ENCODE results near the gene TNFAIP8. TPM values are rescaled to one million over a fixed set of nuclear protein-coding genes. Genes with fewer than 3 reads are reported as not detected.

TNFAIP8 gene
- total and polyA plus RNA-seq, 9 donors, result 1.4 to 14.6 (median 5.0) TPM

DNA sequence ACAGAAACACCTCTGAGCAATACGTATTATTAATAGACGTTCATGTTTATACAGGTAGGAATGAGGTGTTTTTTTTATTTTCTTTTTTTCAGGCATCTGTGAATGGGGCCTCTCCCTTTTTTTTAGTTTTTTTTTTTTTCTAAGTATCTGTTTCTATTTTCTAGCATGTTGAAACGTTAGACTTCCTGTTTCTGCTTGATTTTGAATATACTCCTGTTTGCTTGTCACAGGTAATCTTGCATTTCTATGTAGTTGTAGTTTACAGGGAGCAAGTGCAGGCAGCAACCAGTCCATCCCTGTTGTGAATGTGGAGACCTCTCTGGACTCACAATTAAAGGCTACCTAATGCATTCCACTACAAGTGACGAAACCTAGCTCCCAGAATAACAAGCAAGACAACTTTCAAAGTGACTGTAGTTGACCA lies 22.8 kb upstream of the TNFAIP8 start:
- no peaks in the 10 kb centered on the region for H3K27me3 ChIP-seq
- no peaks in the 10 kb centered on the region for H3K36me3 ChIP-seq
- WGBS, 3 donors, result 80 to 82% (median 81%) methylated on average over 4 of the region's 4 CpGs
- no peak overlapping the region for H3K4me3 ChIP-seq
- TF ChIP-seq EP300 (IDR thresholded peaks at IDR 0.05), result no peak
- TF ChIP-seq, protein P1, sequence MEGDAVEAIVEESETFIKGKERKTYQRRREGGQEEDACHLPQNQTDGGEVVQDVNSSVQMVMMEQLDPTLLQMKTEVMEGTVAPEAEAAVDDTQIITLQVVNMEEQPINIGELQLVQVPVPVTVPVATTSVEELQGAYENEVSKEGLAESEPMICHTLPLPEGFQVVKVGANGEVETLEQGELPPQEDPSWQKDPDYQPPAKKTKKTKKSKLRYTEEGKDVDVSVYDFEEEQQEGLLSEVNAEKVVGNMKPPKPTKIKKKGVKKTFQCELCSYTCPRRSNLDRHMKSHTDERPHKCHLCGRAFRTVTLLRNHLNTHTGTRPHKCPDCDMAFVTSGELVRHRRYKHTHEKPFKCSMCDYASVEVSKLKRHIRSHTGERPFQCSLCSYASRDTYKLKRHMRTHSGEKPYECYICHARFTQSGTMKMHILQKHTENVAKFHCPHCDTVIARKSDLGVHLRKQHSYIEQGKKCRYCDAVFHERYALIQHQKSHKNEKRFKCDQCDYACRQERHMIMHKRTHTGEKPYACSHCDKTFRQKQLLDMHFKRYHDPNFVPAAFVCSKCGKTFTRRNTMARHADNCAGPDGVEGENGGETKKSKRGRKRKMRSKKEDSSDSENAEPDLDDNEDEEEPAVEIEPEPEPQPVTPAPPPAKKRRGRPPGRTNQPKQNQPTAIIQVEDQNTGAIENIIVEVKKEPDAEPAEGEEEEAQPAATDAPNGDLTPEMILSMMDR (IDR thresholded peaks at IDR 0.05), result no peak
- H3K27ac ChIP-seq, result no peak overlapping the region
- H3K9me3 ChIP-seq, result no peaks in the 10 kb centered on the region
- DNase-seq, result no peak
- intact Hi-C loops (cut with DNase I), result no loop called here
- H3K4me1 ChIP-seq (ENCODE audit: insufficient read depth), result peaks cover 3% of the 10 kb centered on the region

DNA sequence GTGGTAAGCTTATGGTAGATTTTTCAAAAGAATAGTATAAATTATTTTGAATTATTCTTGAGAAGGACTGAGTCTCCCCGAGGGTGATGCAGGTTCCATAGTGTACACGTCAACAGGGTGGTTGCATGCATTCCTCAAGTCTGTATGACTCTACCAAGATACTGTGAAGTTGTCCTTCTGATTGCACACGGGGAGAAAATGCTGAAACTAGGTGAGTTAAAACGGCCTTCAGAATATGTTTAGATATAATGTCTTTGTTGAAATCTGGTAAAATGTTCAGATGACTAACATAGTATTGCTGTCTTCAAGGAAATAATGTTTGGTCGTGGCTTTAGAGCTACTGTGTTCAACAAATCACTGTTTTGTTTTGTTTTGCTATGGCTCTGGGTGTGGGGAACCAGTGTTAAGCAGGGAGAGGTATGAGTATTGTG lies 22.4 kb upstream of the TNFAIP8 start:
- no peaks in the 10 kb centered on the region for H3K27me3 ChIP-seq
- no peak overlapping the region for H3K27ac ChIP-seq
- DNase-seq, result no peak
- no peak overlapping the region for H3K4me3 ChIP-seq
- H3K4me1 ChIP-seq (ENCODE audit: insufficient read depth), result peaks cover 3% of the 10 kb centered on the region
- intact Hi-C loops (cut with DNase I), result no loop called here
- no peaks in the 10 kb centered on the region for H3K9me3 ChIP-seq
- TF ChIP-seq, protein P1 (IDR thresholded peaks at IDR 0.05), result no peak
- TF ChIP-seq EP300 (IDR thresholded peaks at IDR 0.05) (no peak), POLR2A (IDR thresholded peaks at IDR 0.05) (no peak)
- no peaks in the 10 kb centered on the region for H3K36me3 ChIP-seq
- WGBS, 3 donors, result 55 to 81% (median 71%) methylated on average over 5 of the region's 5 CpGs

DNA sequence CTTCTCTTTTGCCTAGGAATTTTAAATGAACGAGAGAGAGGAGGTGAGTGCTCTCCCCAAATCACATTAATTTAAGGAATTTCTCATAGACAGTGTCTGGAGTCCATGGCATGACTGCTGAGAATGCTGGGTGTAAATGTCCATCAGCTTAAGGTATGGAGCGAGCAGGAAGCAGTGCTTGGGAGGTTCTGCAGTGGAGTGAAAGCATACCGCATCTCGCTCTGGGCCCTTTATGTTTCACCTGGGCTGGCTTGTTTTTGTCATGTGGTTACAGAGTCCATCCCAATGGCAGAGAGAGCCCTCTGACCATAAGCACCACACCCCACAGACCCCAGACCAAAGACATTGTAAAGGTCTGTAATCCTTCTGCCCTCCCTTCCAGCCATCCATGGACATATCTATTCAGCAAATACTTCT lies 20.6 kb upstream of the TNFAIP8 start:
- intact Hi-C loops (cut with DNase I), result loop anchor here in 1 of 4 donors (5.0 kb wide), 1 partner anchor 77 kb away; no protein-coding TSS in a partner anchor
- DNase-seq, result no peak
- no peak overlapping the region for H3K27ac ChIP-seq

DNA sequence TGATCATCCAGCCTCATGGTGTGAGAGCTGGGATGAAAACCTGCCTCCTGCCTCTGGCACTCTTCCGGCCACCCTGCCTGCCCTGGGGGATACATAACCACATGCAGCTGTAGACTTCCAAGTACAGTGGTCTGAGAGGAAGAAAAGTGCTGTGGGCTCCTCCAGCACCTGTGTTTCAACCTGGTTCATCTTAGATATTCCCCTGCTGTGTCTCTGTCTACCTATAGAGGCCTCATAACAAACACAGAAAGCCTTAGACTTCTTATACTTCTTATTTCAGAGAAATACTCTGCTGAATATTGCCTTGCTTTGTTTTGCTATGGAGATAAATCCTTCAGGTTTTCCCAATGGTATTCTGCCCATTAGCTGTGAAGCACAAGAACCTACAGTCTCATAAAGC lies 19.6 kb upstream of the TNFAIP8 start:
- Histone ChIP-seq H3K36me3 (no peaks in the 10 kb centered on the region), H3K27ac (no peak overlapping the region), H3K9me3 (no peaks in the 10 kb centered on the region), H3K27me3 (no peaks in the 10 kb centered on the region), H3K4me1 (ENCODE audit: insufficient read depth) (peaks cover 3% of the 10 kb centered on the region), H3K4me3 (no peak overlapping the region)
- no peak for DNase-seq
- TF ChIP-seq, protein P1 (IDR thresholded peaks at IDR 0.05), result no peak
- no peak for TF ChIP-seq EP300 (IDR thresholded peaks at IDR 0.05)
- no peak for TF ChIP-seq POLR2A (IDR thresholded peaks at IDR 0.05)
- 86 to 95% (median 92%) methylated on average over 1 of the region's 1 CpG for WGBS, 3 donors
- intact Hi-C loops (cut with DNase I), result loop anchor here in 1 of 4 donors (5.0 kb wide), 1 partner anchor 76 kb away; no protein-coding TSS in a partner anchor

More for the DNA sequence above, 20.6 kb upstream of the TNFAIP8 start:
- TF ChIP-seq POLR2A (IDR thresholded peaks at IDR 0.05), result no peak
- TF ChIP-seq, protein P1 (IDR thresholded peaks at IDR 0.05), result no peak
- TF ChIP-seq EP300 (IDR thresholded peaks at IDR 0.05), result no peak
- H3K9me3 ChIP-seq, result no peaks in the 10 kb centered on the region
- H3K4me1 ChIP-seq (ENCODE audit: insufficient read depth), result peaks cover 3% of the 10 kb centered on the region
- no peak overlapping the region for H3K4me3 ChIP-seq
- H3K36me3 ChIP-seq, result no peaks in the 10 kb centered on the region
- H3K27me3 ChIP-seq, result no peaks in the 10 kb centered on the region
- whole genome bisulfite sequencing, 3 donors, result 48 to 73% (median 70%) methylated on average over 4 of the region's 4 CpGs

Data from ovary (tissue), 9 donors.